Esophagus muscularis mucosa (tissue), 4 donors: ENCODE data around the gene ALOX15B. TPM values are rescaled to one million over a fixed set of nuclear protein-coding genes. Genes with fewer than 3 reads are reported as not detected.

ENCODE experiments used
- DNase-seq: peaks from one replicate; pipeline ENCODE4 v3.0.0-alpha.2; 2017; ENCODE audit errors: extremely low spot score
- H3K27ac ChIP-seq, 4 donors: fragments of 200-600 bp; sonication (generic); replicated peaks in 1 of 4; 1 replicate in 3 of 4; 2 replicates in 1 of 4; pipeline ENCODE4 v1.5.1; 2016 to 2019; ENCODE audit warnings: mild to moderate bottlenecking in 1 of 4
- H3K27me3 ChIP-seq, 4 donors: fragments of 200-600 bp; sonication (generic); one replicate each; pipeline versions ENCODE4 v1.5.1 to v1.6.0; 2016 to 2019
- H3K36me3 ChIP-seq, 4 donors: fragments of 200-600 bp; sonication (generic); one replicate each; pipeline ENCODE4 v1.5.1; 2016 to 2019
- H3K4me1 ChIP-seq, 4 donors: fragments of 200-600 bp; sonication (generic); one replicate each; pipeline ENCODE4 v1.5.1; 2016 to 2019
- H3K4me3 ChIP-seq, 4 donors: fragments of 200-600 bp; sonication (generic); 1 replicate in 2 of 4; 2 replicates in 2 of 4; pipeline ENCODE4 v1.5.1; 2016 to 2019; ENCODE audit warnings: mild to moderate bottlenecking in 4 of 4, moderate library complexity in 1 of 4
- H3K9me3 ChIP-seq, 4 donors: fragments of 200-600 bp; sonication (generic); 1 replicate in 3 of 4; 2 replicates in 1 of 4; pipeline ENCODE4 v1.5.1; 2016 to 2019
- EP300 ChIP-seq: sonication (generic); formaldehyde crosslinking; IDR thresholded peaks from one replicate; pipeline ENCODE4 v1.6.1; 2017; ENCODE audit warnings: antibody characterized with exemption
- POLR2A ChIP-seq: fragments of 450-650 bp; IDR thresholded peaks from one replicate; pipeline ENCODE4 v1.6.1; 2017; ENCODE audit warnings: antibody characterized with exemption, moderate library complexity, mild to moderate bottlenecking, low read depth
- POLR2AphosphoS5 ChIP-seq, 2 donors: sonication (generic); formaldehyde crosslinking; IDR thresholded peaks; one replicate each; pipeline ENCODE4 v1.6.1; 2017; ENCODE audit warnings: antibody characterized with exemption in 2 of 2
- WGBS: methylation state at CpG from one replicate; pipeline ENCODE4 v1.1.5; 2018; 5-methylcytosine and 5-hydroxymethylcytosine counted together
- intact Hi-C: fragments of 100-400 bp; cut with DNase I; formaldehyde crosslinking; loops from one replicate; pipeline ENCODE4 v1.15.1; 2023
- total RNA-seq, 4 donors: library from RNA; depleted of rRNA; stranded (reverse); fragments of >200 nt; gene quantifications; one replicate each; pipeline versions ENCODE4 v1.1.0 to v1.2.1, GENCODE V29; 2016
- TF ChIP-seq, protein P1 (sequence below), 3 experiments: fragments of 200-600 bp in 2 of 3; fragments of 450-650 bp in 1 of 3; sonication (generic) in 2 of 3; IDR thresholded peaks; one replicate each; pipeline ENCODE4 v1.5.1; 2017 to 2019; ENCODE audit warnings: antibody characterized with exemption in 3 of 3, mild to moderate bottlenecking in 2 of 3, moderate library complexity in 1 of 3

The ALOX15B gene
- total RNA-seq, 4 donors from 2014 or later = 1.3 to 3.7 (median 2.0) TPM

DNA sequence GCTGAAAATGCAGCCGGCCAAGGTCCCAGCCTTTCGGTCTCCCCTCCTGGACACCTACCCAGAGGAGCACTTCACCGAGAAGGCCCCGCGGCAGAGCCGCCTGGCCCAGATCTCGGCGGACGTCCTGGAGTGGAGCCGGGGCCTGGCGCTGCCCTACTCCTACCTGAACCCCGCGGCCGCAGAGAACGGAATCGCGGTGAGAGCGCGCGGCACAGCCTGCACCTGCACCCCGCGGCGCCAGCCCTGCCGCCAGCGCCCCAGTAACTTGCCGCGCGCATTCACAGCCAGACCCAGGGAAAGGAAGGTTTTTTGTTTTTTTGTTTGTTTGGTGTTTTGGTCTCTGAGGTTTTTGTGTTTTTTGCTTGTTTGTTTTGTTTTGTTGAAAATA is 33.5 kb downstream of the ALOX15B start:
- 14% methylated on average over 28 of the region's 28 CpGs for WGBS

DNA sequence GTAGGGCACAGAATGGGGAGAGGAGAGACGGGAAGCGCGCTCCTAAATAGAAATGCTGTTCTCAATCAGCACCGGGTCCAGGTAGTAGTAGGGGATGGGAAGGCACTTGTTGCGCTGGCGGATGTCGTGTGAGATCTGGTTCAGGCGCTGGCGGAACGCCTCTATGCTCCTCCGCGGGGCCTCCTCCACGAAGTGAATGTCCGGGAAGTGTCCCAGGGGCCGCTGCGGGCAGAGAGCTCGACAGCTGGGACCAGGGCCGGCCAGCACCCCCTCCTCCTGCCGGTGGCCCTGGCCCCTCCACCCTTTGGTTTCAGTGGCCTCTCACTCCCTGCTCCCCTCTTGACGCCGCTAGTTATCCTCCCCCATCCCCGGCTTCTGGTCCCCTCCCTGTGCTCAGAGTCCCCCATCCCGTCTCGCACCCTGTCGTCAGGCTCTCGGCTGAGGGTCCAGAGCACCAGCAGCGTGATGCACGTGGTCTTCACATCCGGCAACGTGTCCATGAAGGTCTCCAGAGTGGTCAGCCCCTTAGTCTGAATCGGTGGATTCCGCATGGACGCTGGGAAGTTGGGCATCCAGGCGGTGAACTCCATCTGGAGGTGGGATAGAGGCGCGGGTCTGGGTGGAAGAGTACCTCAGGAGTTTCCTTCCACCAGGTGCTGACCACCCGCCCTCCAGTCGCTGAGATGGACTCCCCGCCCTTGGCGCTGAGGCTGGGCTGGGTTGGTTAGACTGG is 34.0 kb downstream of the ALOX15B start:
- H3K27ac ChIP-seq = no peak overlapping the region
- H3K36me3 ChIP-seq = no peaks in the 10 kb centered on the region
- intact Hi-C loops = no loop called here
- H3K27me3 ChIP-seq = peaks cover 8 to 78% (median 50%) of the 10 kb centered on the region in 4 donors
- 8% methylated on average over 14 of the region's 40 CpGs for WGBS
- peak overlapping the region in 2 of 4 donors; percentile 18 to 38 for H3K4me3 ChIP-seq
- TF ChIP-seq POLR2A (no peak), EP300 (no peak), POLR2AphosphoS5 (IDR thresholded peaks at IDR 0.05) (no peak)
- TF ChIP-seq, protein P1, sequence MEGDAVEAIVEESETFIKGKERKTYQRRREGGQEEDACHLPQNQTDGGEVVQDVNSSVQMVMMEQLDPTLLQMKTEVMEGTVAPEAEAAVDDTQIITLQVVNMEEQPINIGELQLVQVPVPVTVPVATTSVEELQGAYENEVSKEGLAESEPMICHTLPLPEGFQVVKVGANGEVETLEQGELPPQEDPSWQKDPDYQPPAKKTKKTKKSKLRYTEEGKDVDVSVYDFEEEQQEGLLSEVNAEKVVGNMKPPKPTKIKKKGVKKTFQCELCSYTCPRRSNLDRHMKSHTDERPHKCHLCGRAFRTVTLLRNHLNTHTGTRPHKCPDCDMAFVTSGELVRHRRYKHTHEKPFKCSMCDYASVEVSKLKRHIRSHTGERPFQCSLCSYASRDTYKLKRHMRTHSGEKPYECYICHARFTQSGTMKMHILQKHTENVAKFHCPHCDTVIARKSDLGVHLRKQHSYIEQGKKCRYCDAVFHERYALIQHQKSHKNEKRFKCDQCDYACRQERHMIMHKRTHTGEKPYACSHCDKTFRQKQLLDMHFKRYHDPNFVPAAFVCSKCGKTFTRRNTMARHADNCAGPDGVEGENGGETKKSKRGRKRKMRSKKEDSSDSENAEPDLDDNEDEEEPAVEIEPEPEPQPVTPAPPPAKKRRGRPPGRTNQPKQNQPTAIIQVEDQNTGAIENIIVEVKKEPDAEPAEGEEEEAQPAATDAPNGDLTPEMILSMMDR (IDR thresholded peaks at IDR 0.05) = no peak
- H3K4me1 ChIP-seq = peaks cover 19 to 31% (median 26%) of the 10 kb centered on the region in 4 donors
- no peak for DNase-seq
- no peaks in the 10 kb centered on the region for H3K9me3 ChIP-seq

More for the DNA sequence above, 33.5 kb downstream of the ALOX15B start:
- peaks cover 19 to 31% (median 26%) of the 10 kb centered on the region in 4 donors for H3K4me1 ChIP-seq
- no peaks in the 10 kb centered on the region for H3K36me3 ChIP-seq
- intact Hi-C loops = no loop called here
- no peak overlapping the region for H3K4me3 ChIP-seq
- no peak for DNase-seq
- no peak overlapping the region for H3K27ac ChIP-seq
- no peaks in the 10 kb centered on the region for H3K9me3 ChIP-seq
- TF ChIP-seq POLR2AphosphoS5 (IDR thresholded peaks at IDR 0.05) (no peak), EP300 (no peak), POLR2A (no peak)
- TF ChIP-seq, protein P1 (IDR thresholded peaks at IDR 0.05) = no peak
- H3K27me3 ChIP-seq = peaks cover 8 to 73% (median 48%) of the 10 kb centered on the region in 4 donors

DNA sequence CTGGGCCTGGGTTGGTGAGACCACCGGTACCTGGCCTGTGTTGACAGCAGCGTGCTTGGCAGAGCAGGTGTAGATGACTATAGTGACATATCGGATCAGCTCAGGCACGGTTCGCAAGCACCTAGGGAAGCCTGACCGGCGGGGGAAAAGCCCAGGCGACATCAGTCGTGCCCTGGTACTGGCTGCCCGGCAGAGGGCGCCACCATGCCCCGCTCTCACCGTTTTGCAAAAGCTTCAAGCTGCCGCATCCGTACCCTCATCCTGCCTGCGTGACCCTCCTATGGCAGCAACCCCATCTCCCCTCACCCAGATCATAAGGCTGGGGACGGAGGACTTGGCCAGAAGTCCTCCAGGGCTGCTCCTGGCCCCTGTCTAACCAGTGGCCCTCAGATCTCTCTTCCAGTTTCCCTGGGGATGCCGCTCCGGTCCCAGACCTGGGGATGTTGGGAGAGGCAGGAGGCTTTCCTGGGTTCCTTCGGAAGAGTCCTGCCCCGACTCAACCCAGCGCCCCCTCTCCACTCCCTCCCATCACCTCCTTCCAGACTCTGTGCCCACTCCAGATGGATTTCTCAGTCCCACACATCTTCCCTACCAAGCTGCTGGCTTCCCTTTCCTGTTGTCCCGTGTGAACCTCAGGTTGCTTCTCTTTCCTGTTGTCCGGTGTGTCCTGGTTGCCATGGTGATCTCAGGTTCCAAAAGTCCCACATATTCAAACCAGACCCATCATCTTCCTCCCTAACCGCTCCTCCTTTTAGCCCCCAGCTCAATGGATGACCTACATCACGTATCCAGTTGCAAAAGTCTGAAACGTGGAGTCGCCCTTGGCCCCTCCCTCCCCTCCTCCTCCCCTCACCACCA is 35.0 kb downstream of the ALOX15B start:
- Histone ChIP-seq H3K4me3 (peak overlapping the region in 2 of 4 donors; percentile 18 to 38), H3K36me3 (no peaks in the 10 kb centered on the region), H3K9me3 (no peaks in the 10 kb centered on the region), H3K4me1 (peaks cover 19 to 31% (median 26%) of the 10 kb centered on the region in 4 donors), H3K27ac (no peak overlapping the region), H3K27me3 (peaks cover 8 to 88% (median 52%) of the 10 kb centered on the region in 4 donors)
- TF ChIP-seq POLR2A = no peak
- TF ChIP-seq, protein P1 (IDR thresholded peaks at IDR 0.05) = peak; percentile 59 to 95 (median 73)
- 10% methylated on average over 17 of the region's 28 CpGs for WGBS
- intact Hi-C loops = no loop called here
- no peak for DNase-seq

DNA sequence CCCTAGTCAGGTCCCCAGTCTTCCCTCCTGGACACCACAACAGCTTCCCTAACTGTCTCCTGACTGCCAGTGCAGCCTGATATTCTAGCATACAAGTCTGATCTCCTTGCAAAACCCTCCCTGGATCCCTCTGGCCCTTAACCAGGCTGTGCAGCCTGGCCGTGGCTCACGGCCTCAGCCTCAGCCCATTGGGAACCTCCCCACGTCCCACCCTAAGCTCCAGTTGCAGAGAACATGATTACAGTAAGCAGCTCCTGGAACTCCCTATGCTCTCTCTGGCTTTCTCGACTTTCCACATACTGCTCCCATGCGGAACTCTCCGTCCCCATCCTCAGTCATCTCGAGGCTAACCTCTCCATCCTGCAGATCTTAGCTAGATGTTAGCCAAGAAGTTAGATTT is 35.7 kb downstream of the ALOX15B start:
- Histone ChIP-seq H3K27ac (no peak overlapping the region), H3K9me3 (no peaks in the 10 kb centered on the region), H3K4me3 (no peak overlapping the region), H3K27me3 (peaks cover 8 to 95% (median 57%) of the 10 kb centered on the region in 4 donors), H3K4me1 (peaks cover 24 to 34% (median 31%) of the 10 kb centered on the region in 4 donors), H3K36me3 (no peaks in the 10 kb centered on the region)
- DNase-seq = no peak
- 45% methylated on average over 5 of the region's 7 CpGs for WGBS
- intact Hi-C loops = no loop called here
- TF ChIP-seq POLR2A (no peak), POLR2AphosphoS5 (IDR thresholded peaks at IDR 0.05) (no peak), EP300 (no peak)
- TF ChIP-seq, protein P1 (IDR thresholded peaks at IDR 0.05) = no peak
